Right lobe of liver (tissue), 4 donors: ENCODE data around the gene TMPRSS11E.

ENCODE experiments used
- CTCF ChIP-seq, 4 donors: fragments of 200-600 bp in 3 of 4; fragments of 450-650 bp in 1 of 4; IDR thresholded peaks; one replicate each; pipeline versions ENCODE4 v1.5.1 to v1.8.0; 2016 to 2022; ENCODE audit warnings: antibody characterized with exemption in 4 of 4, mild to moderate bottlenecking in 2 of 4
- POLR2A ChIP-seq: fragments of 450-650 bp; IDR thresholded peaks from one replicate; pipeline ENCODE4 v1.6.1; 2017; ENCODE audit warnings: antibody characterized with exemption, mild to moderate bottlenecking
- donor health status: DM: no; HTN: no; CAD: no.
- donor health status: DM: no; HTN: no; CAD: no.
- donor health status: DM: no; HTN: yes; CAD: no.

- TF ChIP-seq POLR2A (no peak), CTCF (IDR thresholded peaks at IDR 0.05) (no peak)
Measured at GRCh38 chr4:68445111-68445510, 2.2 kb upstream of the TMPRSS11E start.
